GM23338 (cell line): Measurements from ENCODE around the gene SRI. TPM values are rescaled to one million over a fixed set of nuclear protein-coding genes. Genes with fewer than 3 reads are reported as not detected.

Source experiments
- ATAC-seq: fragments of 200-7000 bp; cut with Tn5 transposase; 3 replicates; pipeline ENCODE4 v1.9.1; 2020
- DNase-seq: peaks from one replicate; pipeline ENCODE4 v3.0.0-alpha.2; 2015; ENCODE audit warnings: low spot score
- H2AFZ ChIP-seq: fragments of 200-600 bp; sonication (generic); 2 replicates; pipeline ENCODE4 v1.8.0; 2016; ENCODE audit warnings: antibody characterized with exemption, mild to moderate bottlenecking, moderate library complexity
- H3F3A ChIP-seq: fragments of 200-600 bp; sonication (generic); replicated peaks from 2 replicates; pipeline ENCODE4 v1.8.0; 2017; ENCODE audit warnings: antibody characterized with exemption, mixed run types, low read depth
- H3K27ac ChIP-seq: fragments of 200-600 bp; sonication (generic); 2 replicates; pipeline ENCODE4 v1.6.1; 2016; ENCODE audit warnings: low read depth
- H3K27me3 ChIP-seq: fragments of 200-600 bp; sonication (generic); 2 replicates; pipeline ENCODE4 v1.8.0; 2016; ENCODE audit warnings: mild to moderate bottlenecking, mixed run types, moderate library complexity; ENCODE audit not compliant: insufficient read depth
- H3K36me3 ChIP-seq: fragments of 200-600 bp; sonication (generic); 2 replicates; pipeline ENCODE4 v1.8.0; 2016; ENCODE audit warnings: mild to moderate bottlenecking; ENCODE audit not compliant: insufficient read depth
- H3K4me1 ChIP-seq: fragments of 200-600 bp; sonication (generic); 2 replicates; pipeline ENCODE4 v1.8.0; 2016; ENCODE audit warnings: mild to moderate bottlenecking, moderate library complexity; ENCODE audit not compliant: insufficient read depth
- H3K4me2 ChIP-seq: fragments of 200-600 bp; sonication (generic); 2 replicates; pipeline ENCODE4 v1.7.1; 2017; ENCODE audit warnings: mixed run types
- H3K4me3 ChIP-seq: fragments of 200-600 bp; sonication (generic); 2 replicates; pipeline ENCODE4 v1.6.1; 2016; ENCODE audit warnings: mixed run types
- H3K79me2 ChIP-seq: fragments of 200-600 bp; sonication (generic); replicated peaks from 2 replicates; pipeline ENCODE4 v1.8.0; 2017; ENCODE audit warnings: mild to moderate bottlenecking; ENCODE audit not compliant: insufficient read depth
- H3K9me2 ChIP-seq: fragments of 200-600 bp; sonication (generic); 2 replicates; pipeline ENCODE4 v1.8.0; 2017; ENCODE audit not compliant: insufficient read depth
- H4K20me1 ChIP-seq: fragments of 200-600 bp; sonication (generic); replicated peaks from 2 replicates; pipeline ENCODE4 v1.8.0; 2017; ENCODE audit warnings: mild to moderate bottlenecking; ENCODE audit not compliant: insufficient read depth
- H3K27ac Mint-ChIP-seq: 2 replicates; pipeline ENCODE4 v1.8.0; 2020; ENCODE audit warnings: inconsistent platforms, mild to moderate bottlenecking, moderate library complexity, mixed read lengths
- H3K27me3 Mint-ChIP-seq: 3 replicates; pipeline ENCODE4 v1.8.0; 2022; ENCODE audit warnings: low read depth, mild to moderate bottlenecking, moderate library complexity, mixed read lengths, inconsistent platforms; ENCODE audit not compliant: insufficient read depth, poor library complexity
- H3K36me3 Mint-ChIP-seq: 3 replicates; pipeline ENCODE4 v1.8.0; 2021; ENCODE audit warnings: low read depth, mild to moderate bottlenecking, inconsistent platforms, moderate library complexity, mixed read lengths
- H3K4me1 Mint-ChIP-seq: 3 replicates; pipeline ENCODE4 v1.8.0; 2020; ENCODE audit warnings: mild to moderate bottlenecking, inconsistent platforms, mixed read lengths
- H3K4me3 Mint-ChIP-seq: 3 replicates; pipeline ENCODE4 v1.8.0; 2021; ENCODE audit warnings: moderate library complexity, mild to moderate bottlenecking, inconsistent platforms, mixed read lengths
- H3K9me3 Mint-ChIP-seq: 3 replicates; pipeline ENCODE4 v1.8.0; 2020; ENCODE audit warnings: moderate library complexity, mild to moderate bottlenecking, inconsistent platforms, mixed read lengths
- CTCF ChIP-seq, 2 experiments: fragments of 200-600 bp in 1 of 2; sonication (generic) in 1 of 2; conservative IDR thresholded peaks; 2 replicates each; pipeline versions ENCODE4 v1.5.1 to v1.6.1; 2016 to 2017; ENCODE audit warnings: antibody characterized with exemption in 2 of 2, low read depth in 2 of 2, mild to moderate bottlenecking in 2 of 2, moderate library complexity in 1 of 2
- ETS1 ChIP-seq: IDR thresholded peaks from 2 replicates; pipeline ENCODE4 v1.6.1; 2016; ENCODE audit warnings: antibody characterized with exemption
- JUNB ChIP-seq: IDR thresholded peaks from one replicate; pipeline ENCODE4 v1.6.1; 2016; ENCODE audit warnings: antibody characterized with exemption; ENCODE audit not compliant: unreplicated experiment
- NANOG ChIP-seq: IDR thresholded peaks from 2 replicates; pipeline ENCODE4 v1.6.1; 2016; ENCODE audit warnings: antibody characterized with exemption, borderline replicate concordance
- POLR2AphosphoS5 ChIP-seq: IDR thresholded peaks from 2 replicates; pipeline ENCODE4 v1.6.1; 2016; ENCODE audit warnings: antibody characterized with exemption, low read depth
- REST ChIP-seq: IDR thresholded peaks from one replicate; pipeline ENCODE4 v1.6.1; 2018; ENCODE audit warnings: antibody characterized with exemption; ENCODE audit not compliant: unreplicated experiment
- STAT1 ChIP-seq: IDR thresholded peaks from one replicate; pipeline ENCODE4 v1.6.1; 2016; ENCODE audit warnings: antibody characterized with exemption; ENCODE audit not compliant: unreplicated experiment
- ZNF114 ChIP-seq: fragments of 250-450 bp; sonication (Bioruptor Pico); IDR thresholded peaks from 2 replicates; pipeline ENCODE4 v1.5.0; 2020; ENCODE audit warnings: mild to moderate bottlenecking, moderate library complexity
- ZNF331 ChIP-seq: fragments of 250-450 bp; sonication (Bioruptor Pico); IDR thresholded peaks from 2 replicates; pipeline ENCODE4 v1.5.0; 2020; ENCODE audit warnings: low read depth, mild to moderate bottlenecking, moderate library complexity
- polyA plus RNA-seq: library from polyadenylated mRNA; unstranded; fragments of >200 nt; fragmentation: Nextera tagmentation; extraction: Ambion mirVana; gene quantifications from 2 replicates; pipeline ENCODE4 v1.2.1, GENCODE V29; 2016
- total RNA-seq: library from RNA; depleted of rRNA; stranded (reverse); fragments of >200 nt; shearing (Covaris generic); gene quantifications from 2 replicates; pipeline ENCODE4 v1.2.3, GENCODE V29; 2014

SRI gene
- total and polyA plus RNA-seq, 2 experiments from 2014 or later = 141 to 321 TPM

DNA sequence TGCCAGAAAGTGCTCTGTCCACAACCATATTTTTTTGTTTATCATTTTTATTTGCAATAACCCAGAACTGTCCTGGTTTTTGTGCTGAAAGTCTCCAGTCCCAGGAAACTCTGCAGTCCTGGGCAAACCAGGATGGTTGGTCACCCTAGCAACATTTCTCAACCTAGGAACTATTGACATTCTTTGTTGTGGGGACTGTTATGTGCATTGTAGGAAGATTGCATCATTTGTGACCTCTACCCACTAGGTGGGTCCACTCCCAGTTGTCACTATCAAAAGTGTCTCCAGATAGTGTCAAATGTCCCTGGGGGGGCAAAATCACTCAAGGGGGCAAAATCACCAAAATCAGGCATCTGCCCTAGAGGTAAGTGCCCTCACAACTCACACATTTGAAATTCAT, 14.0 kb upstream of the SRI start (continued):
- TF ChIP-seq REST (no peak), CTCF (conservative IDR thresholded peaks at IDR 0.05; ENCODE audit: low read depth in 2 of 2) (no peak), ZNF114 (no peak), STAT1 (no peak), JUNB (no peak), ZNF331 (CRISPR knock-in tag) (no peak)

- no peak overlapping the region for H3K4me2 ChIP-seq
- H3K27ac Mint-ChIP-seq = no peak overlapping the region
- TF ChIP-seq ETS1 (no peak), REST (no peak), NANOG (no peak), ZNF114 (no peak), POLR2AphosphoS5 (no peak), ZNF331 (CRISPR knock-in tag) (no peak)
Measured at GRCh38 chr7:88230646-88231045, 10.8 kb upstream of the SRI start.

More at GRCh38 chr7:88230646-88231045, 10.8 kb upstream of the SRI start:
- Histone ChIP-seq H3K36me3 (no peaks in the 10 kb centered on the region), H3F3A (no peaks in the 10 kb centered on the region), H3K9me2 (no peaks in the 10 kb centered on the region), H4K20me1 (no peaks in the 10 kb centered on the region), H3K27ac (no peak overlapping the region), H3K27me3 (no peaks in the 10 kb centered on the region), H3K79me2 (no peaks in the 10 kb centered on the region), H3K4me1 (peaks cover 1% of the 10 kb centered on the region; the same call in 1 of the 2 replicates), H3K4me3 (no peak overlapping the region), H2AFZ (no peak overlapping the region)
- ATAC-seq = no peak
- Mint-ChIP-seq H3K36me3 (no peaks in the 10 kb centered on the region), H3K9me3 (no peaks in the 10 kb centered on the region), H3K4me1 (peaks cover 2% of the 10 kb centered on the region; the same call in 2 of the 3 replicates), H3K4me3 (no peak overlapping the region), H3K27me3 (no peaks in the 10 kb centered on the region)
- DNase-seq = no peak
